A673 (cell line): ENCODE measurements around the gene HUS1.

Source experiments
- CTCF ChIP-seq: fragments of 300-800, 200-600 bp; sonication (generic); conservative IDR thresholded peaks from 2 replicates; pipeline ENCODE4 v1.5.1; 2017; ENCODE audit warnings: low read depth, mild to moderate bottlenecking, antibody characterized with exemption, low read length, moderate library complexity, mixed read lengths
- EZH2 ChIP-seq: fragments of 200-600 bp; sonication (generic); IDR thresholded peaks from 2 replicates; pipeline ENCODE4 v1.6.1; 2017; ENCODE audit warnings: borderline replicate concordance, low read depth, mild to moderate bottlenecking, mixed read lengths, antibody characterized with exemption, low read length; ENCODE audit not compliant: poor library complexity, severe bottlenecking

- TF ChIP-seq EZH2: no peak
- peak; percentile 87 for TF ChIP-seq CTCF
Measured at GRCh38 chr7:47945261-47946015, 34.0 kb downstream of the HUS1 start.
